C4-2B (cell line): ENCODE results near the gene IGLL5.
A peak's percentile ranks its signal among the peaks of the same experiment; 100 is the strongest.

Experiments used
- H3K27ac ChIP-seq: fragments of 450-650 bp; 2 replicates; pipeline ENCODE4 v1.5.1; 2017
- ZFX ChIP-seq: fragments of 450-650 bp; IDR thresholded peaks from 2 replicates; pipeline ENCODE4 v1.6.1; 2017
- TF ChIP-seq, protein P1 (sequence below): fragments of 450-650 bp; conservative IDR thresholded peaks from 2 replicates; pipeline ENCODE4 v1.5.1; 2017; ENCODE audit warnings: mild to moderate bottlenecking

Gene IGLL5

DNA sequence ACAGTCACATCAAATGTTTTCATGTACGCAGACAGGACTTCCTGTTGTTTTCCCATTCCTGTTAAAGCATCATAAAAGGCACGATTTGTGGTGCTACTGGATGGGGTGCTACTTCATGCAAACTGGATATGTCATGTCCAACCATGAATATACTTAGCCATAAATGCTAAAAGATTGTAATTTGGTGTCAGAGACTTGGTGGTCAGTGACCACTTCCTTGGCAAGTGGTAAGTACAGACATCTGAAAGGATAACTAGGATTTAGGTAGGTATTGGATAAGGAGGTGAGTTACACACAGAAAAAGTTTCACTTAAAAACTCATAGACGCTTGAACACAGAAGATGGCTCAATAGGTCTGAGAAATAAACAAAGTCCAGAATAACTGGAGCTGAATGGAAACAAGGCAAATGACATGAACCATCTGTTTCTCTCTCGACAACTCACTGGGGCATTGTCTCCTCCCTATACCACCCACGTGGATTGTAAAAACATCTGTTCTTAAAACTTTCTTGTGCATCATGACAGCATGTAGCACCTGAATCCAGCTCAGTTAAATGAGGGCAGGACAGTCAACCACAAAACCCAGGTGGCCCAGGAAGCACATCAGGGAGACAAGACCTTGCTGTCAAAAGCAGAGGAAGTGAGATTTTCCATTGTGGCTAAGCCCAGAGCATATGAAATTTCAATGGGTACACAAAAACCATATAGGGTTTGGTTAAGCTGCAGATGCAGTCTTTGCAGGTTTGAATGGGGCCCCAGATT lies 22.1 kb upstream of the IGLL5 start:
- H3K27ac ChIP-seq, result no peak overlapping the region
- no peak for TF ChIP-seq ZFX
- TF ChIP-seq, protein P1, sequence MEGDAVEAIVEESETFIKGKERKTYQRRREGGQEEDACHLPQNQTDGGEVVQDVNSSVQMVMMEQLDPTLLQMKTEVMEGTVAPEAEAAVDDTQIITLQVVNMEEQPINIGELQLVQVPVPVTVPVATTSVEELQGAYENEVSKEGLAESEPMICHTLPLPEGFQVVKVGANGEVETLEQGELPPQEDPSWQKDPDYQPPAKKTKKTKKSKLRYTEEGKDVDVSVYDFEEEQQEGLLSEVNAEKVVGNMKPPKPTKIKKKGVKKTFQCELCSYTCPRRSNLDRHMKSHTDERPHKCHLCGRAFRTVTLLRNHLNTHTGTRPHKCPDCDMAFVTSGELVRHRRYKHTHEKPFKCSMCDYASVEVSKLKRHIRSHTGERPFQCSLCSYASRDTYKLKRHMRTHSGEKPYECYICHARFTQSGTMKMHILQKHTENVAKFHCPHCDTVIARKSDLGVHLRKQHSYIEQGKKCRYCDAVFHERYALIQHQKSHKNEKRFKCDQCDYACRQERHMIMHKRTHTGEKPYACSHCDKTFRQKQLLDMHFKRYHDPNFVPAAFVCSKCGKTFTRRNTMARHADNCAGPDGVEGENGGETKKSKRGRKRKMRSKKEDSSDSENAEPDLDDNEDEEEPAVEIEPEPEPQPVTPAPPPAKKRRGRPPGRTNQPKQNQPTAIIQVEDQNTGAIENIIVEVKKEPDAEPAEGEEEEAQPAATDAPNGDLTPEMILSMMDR, result no peak

DNA sequence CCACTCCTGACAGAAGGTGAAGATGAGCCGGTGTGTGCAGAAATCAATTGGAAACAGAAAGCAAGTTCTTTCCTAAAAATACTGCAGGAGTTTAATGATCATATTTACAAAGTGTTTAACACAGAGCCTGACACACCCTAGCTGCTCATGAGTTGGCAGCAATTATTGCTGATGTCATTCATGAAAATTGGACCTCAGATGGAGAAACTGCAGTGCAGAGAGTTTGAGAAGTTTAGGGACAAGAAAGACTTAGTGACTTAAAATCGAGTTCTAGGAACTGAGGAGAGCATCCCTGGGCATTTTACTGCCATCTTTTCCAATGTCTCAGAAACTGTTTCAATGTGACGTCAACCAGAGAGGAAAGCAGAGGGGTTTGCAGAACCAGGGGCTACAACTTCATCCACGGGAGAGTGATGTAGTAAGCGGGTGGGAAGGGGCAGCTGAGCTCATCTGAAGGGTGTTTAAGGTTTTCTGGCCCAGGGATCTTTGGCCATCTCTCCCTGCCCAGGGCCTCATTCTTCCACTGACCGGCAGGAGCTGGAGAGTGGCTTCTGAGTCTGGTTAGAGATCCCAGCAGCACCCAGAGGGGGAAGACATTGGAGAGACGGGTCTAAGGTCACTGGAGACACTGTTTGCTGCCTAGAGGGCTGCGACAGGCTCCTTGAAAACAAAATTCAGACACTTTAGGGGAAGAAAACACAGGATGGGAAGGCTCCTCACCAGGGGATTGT lies 21.1 kb upstream of the IGLL5 start:
- no peak overlapping the region for H3K27ac ChIP-seq
- TF ChIP-seq, protein P1, result no peak
- no peak for TF ChIP-seq ZFX

DNA sequence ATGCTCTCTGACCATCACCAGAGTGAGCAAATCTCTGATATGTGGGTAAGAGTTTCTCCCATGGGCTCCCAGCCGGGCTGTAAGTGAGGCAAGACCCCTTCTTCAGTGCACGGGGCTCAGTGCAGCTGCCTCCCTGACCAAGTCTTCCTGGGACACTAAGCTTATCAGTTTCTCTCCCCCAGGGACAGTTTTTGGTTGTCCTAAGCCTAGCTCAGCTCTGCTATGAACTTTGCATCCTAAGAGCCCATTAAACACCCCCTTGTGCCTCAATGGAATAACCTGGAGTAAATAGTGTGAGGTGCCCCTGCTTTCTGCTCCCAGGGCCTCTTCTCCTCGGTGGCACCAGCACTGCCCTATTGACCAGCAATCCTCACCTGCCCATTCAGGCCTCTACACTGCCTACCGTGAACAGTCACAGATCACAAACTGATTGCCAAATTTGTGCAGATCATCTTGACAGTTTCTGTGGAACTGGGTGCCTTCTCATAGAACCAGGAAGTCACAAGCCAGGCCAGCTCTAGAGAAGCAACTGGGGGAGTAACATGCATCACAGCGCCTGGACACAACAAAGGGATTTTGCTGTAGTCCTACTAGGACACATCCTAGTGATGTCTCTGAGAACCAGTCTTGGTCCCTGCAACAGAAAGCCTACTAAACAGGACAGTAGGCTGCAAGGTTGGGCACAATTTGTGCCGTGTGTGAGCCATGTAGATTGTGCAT lies 19.5 kb upstream of the IGLL5 start:
- no peak overlapping the region for H3K27ac ChIP-seq

DNA sequence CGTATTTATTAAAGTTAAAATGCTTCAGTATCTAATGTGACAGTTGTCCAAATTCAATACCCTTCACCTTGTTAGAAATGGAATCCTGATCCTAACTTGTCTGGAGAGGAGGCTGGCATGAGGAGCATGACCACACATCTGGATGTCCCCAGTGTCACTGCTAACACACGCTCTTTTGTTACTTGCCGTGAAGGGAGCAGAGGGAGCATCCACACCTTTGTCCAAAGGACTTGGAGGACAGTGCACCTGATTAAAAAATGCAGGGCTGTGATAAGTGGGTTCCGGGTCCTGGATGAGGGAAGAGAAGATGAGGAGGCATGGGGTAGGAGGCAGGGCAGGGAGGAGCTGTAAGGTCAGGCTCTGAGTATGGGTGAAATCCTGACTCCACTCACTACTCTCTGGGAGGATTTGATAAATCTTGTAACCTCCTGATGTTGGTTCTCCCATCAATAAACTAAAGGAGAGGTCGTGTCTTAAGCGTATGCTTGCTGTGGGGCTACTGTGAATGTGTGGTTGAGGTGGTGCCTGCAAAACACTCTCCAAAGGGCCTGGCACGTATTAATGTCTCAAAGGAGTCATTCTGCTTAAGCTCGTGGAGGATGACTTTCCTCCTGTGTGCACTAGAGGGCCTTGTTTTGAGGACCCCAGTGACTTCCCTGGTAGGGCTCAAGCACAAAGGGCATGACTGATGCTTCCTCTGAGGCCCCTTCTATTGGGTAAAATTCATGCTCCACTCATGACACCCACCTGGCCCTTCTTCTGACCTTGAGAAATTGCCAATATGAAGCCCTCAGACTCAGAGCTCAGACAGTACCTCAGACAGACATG lies 16.8 kb upstream of the IGLL5 start:
- H3K27ac ChIP-seq, result no peak overlapping the region
- TF ChIP-seq, protein P1, result peak; percentile 20; the same call in 1 of the 2 replicates
- no peak for TF ChIP-seq ZFX

More for the DNA sequence above, 19.5 kb upstream of the IGLL5 start:
- no peak for TF ChIP-seq ZFX
- TF ChIP-seq, protein P1, result no peak

DNA sequence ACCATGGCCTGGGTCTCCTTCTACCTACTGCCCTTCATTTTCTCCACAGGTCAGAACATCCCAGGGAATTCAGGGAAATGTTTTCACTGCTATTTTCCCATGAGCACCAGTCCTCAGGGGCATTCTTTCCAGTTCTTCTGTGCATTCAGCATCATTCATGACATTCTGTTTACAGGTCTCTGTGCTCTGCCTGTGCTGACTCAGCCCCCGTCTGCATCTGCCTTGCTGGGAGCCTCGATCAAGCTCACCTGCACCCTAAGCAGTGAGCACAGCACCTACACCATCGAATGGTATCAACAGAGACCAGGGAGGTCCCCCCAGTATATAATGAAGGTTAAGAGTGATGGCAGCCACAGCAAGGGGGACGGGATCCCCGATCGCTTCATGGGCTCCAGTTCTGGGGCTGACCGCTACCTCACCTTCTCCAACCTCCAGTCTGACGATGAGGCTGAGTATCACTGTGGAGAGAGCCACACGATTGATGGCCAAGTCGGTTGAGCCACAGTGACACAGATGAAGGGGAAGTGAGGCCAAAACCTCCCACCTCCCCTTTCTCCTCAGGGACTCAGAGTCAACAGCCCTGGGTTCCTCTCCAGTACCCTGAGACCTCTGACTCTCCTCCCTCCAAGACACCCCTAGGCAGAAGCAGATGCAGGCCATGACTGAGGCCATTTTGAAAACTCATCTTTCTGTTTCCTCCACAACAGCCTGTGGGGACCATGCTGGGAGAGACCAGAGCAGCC lies 15.9 kb upstream of the IGLL5 start:
- no peak for TF ChIP-seq ZFX
- TF ChIP-seq, protein P1, result no peak
- no peak overlapping the region for H3K27ac ChIP-seq
